ENCODE data around the gene MMP17. TPM values are rescaled to one million over a fixed set of nuclear protein-coding genes. Genes with fewer than 3 reads are reported as not detected.
A peak's percentile ranks its signal among the peaks of the same experiment; 100 is the strongest.

Gene MMP17
- polyA plus RNA-seq, 2 donors, result 1.8 to 2.0 TPM

- Histone ChIP-seq H3K4me1 (ENCODE audit: control insufficient read depth in 2 of 2, insufficient read depth in 2 of 2, low read length in 1 of 2) (no peaks in the 10 kb centered on the region), H3K27ac (ENCODE audit: low read depth in 2 of 2, low read length in 1 of 2) (no peak overlapping the region), H3K9me3 (ENCODE audit: control insufficient read depth in 2 of 2, insufficient read depth in 1 of 2, low read depth in 1 of 2, low read length in 1 of 2) (peaks cover 0 to 4% of the 10 kb centered on the region in 2 donors), H3K36me3 (ENCODE audit: control insufficient read depth in 2 of 2, insufficient read depth in 2 of 2, low read length in 1 of 2) (peaks cover 6 to 37% of the 10 kb centered on the region in 2 donors), H3K4me3 (ENCODE audit: low read depth in 1 of 2, low read length in 2 of 2) (no peak overlapping the region), H3K27me3 (ENCODE audit: control insufficient read depth in 1 of 2, insufficient read depth in 2 of 2, low read length in 2 of 2) (no peaks in the 10 kb centered on the region)
- 93 to 96% methylated on average over 12 of the region's 12 CpGs for WGBS, 2 donors
These were observed 38.6 kb upstream of the MMP17 start for GRCh38 chr12:131789638-131790037.

- Histone ChIP-seq H3K4me3 (ENCODE audit: low read depth in 1 of 2, low read length in 2 of 2) (no peak overlapping the region), H3K36me3 (ENCODE audit: control insufficient read depth in 2 of 2, insufficient read depth in 2 of 2, low read length in 1 of 2) (peaks cover 6 to 31% of the 10 kb centered on the region in 2 donors), H3K4me1 (ENCODE audit: control insufficient read depth in 2 of 2, insufficient read depth in 2 of 2, low read length in 1 of 2) (peaks cover 3 to 13% of the 10 kb centered on the region in 2 donors), H3K9me3 (ENCODE audit: control insufficient read depth in 2 of 2, insufficient read depth in 1 of 2, low read depth in 1 of 2, low read length in 1 of 2) (peaks cover 0 to 4% of the 10 kb centered on the region in 2 donors), H3K27ac (ENCODE audit: low read depth in 2 of 2, low read length in 1 of 2) (no peak overlapping the region), H3K27me3 (ENCODE audit: control insufficient read depth in 1 of 2, insufficient read depth in 2 of 2, low read length in 2 of 2) (no peaks in the 10 kb centered on the region)
- 75 to 85% methylated on average over 19 of the region's 19 CpGs for WGBS, 2 donors
These were observed 34.8 kb upstream of the MMP17 start for GRCh38 chr12:131793243-131794022.

- H3K4me3 ChIP-seq (ENCODE audit: low read depth in 1 of 2, low read length in 2 of 2), result no peak overlapping the region
- WGBS, 2 donors, result 94 to 95% methylated on average over 7 of the region's 7 CpGs
- peaks cover 6 to 34% of the 10 kb centered on the region in 2 donors for H3K36me3 ChIP-seq (ENCODE audit: control insufficient read depth in 2 of 2, insufficient read depth in 2 of 2, low read length in 1 of 2)
- peaks cover 0 to 4% of the 10 kb centered on the region in 2 donors for H3K9me3 ChIP-seq (ENCODE audit: control insufficient read depth in 2 of 2, insufficient read depth in 1 of 2, low read depth in 1 of 2, low read length in 1 of 2)
- peaks cover 3 to 13% of the 10 kb centered on the region in 2 donors for H3K4me1 ChIP-seq (ENCODE audit: control insufficient read depth in 2 of 2, insufficient read depth in 2 of 2, low read length in 1 of 2)
- H3K27ac ChIP-seq (ENCODE audit: low read depth in 2 of 2, low read length in 1 of 2), result no peak overlapping the region
- H3K27me3 ChIP-seq (ENCODE audit: control insufficient read depth in 1 of 2, insufficient read depth in 2 of 2, low read length in 2 of 2), result no peaks in the 10 kb centered on the region
These were observed 34.1 kb upstream of the MMP17 start for GRCh38 chr12:131794061-131794460.

- WGBS, 2 donors, result 79 to 88% methylated on average over 10 of the region's 10 CpGs
- Histone ChIP-seq H3K36me3 (ENCODE audit: control insufficient read depth in 2 of 2, insufficient read depth in 2 of 2, low read length in 1 of 2) (peaks cover 6 to 35% of the 10 kb centered on the region in 2 donors), H3K27ac (ENCODE audit: low read depth in 2 of 2, low read length in 1 of 2) (no peak overlapping the region), H3K27me3 (ENCODE audit: control insufficient read depth in 1 of 2, insufficient read depth in 2 of 2, low read length in 2 of 2) (no peaks in the 10 kb centered on the region), H3K4me1 (ENCODE audit: control insufficient read depth in 2 of 2, insufficient read depth in 2 of 2, low read length in 1 of 2) (peaks cover 3 to 13% of the 10 kb centered on the region in 2 donors), H3K4me3 (ENCODE audit: low read depth in 1 of 2, low read length in 2 of 2) (no peak overlapping the region), H3K9me3 (ENCODE audit: control insufficient read depth in 2 of 2, insufficient read depth in 1 of 2, low read depth in 1 of 2, low read length in 1 of 2) (peaks cover 0 to 4% of the 10 kb centered on the region in 2 donors)
These were observed 33.6 kb upstream of the MMP17 start for GRCh38 chr12:131794573-131794972.

- Histone ChIP-seq H3K36me3 (ENCODE audit: control insufficient read depth in 2 of 2, insufficient read depth in 2 of 2, low read length in 1 of 2) (peaks cover 6 to 37% of the 10 kb centered on the region in 2 donors), H3K4me3 (ENCODE audit: low read depth in 1 of 2, low read length in 2 of 2) (no peak overlapping the region), H3K27me3 (ENCODE audit: control insufficient read depth in 1 of 2, insufficient read depth in 2 of 2, low read length in 2 of 2) (no peaks in the 10 kb centered on the region), H3K4me1 (ENCODE audit: control insufficient read depth in 2 of 2, insufficient read depth in 2 of 2, low read length in 1 of 2) (peaks cover 5 to 13% of the 10 kb centered on the region in 2 donors), H3K27ac (ENCODE audit: low read depth in 2 of 2, low read length in 1 of 2) (peak overlapping the region in 1 of 2 donors; percentile 29), H3K9me3 (ENCODE audit: control insufficient read depth in 2 of 2, insufficient read depth in 1 of 2, low read depth in 1 of 2, low read length in 1 of 2) (peaks cover 0 to 4% of the 10 kb centered on the region in 2 donors)
- 53 to 66% methylated on average over 14 of the region's 14 CpGs for WGBS, 2 donors
These were observed 33.1 kb upstream of the MMP17 start for GRCh38 chr12:131795064-131795463.

GRCh38 chr12:131795690-131796410 lies 32.3 kb upstream of the MMP17 start:
- WGBS, 2 donors, result 50 to 59% methylated on average over 11 to 13 of the region's 15 CpGs
- Histone ChIP-seq H3K27me3 (ENCODE audit: control insufficient read depth in 1 of 2, insufficient read depth in 2 of 2, low read length in 2 of 2) (no peaks in the 10 kb centered on the region), H3K9me3 (ENCODE audit: control insufficient read depth in 2 of 2, insufficient read depth in 1 of 2, low read depth in 1 of 2, low read length in 1 of 2) (peaks cover 0 to 4% of the 10 kb centered on the region in 2 donors), H3K4me1 (ENCODE audit: control insufficient read depth in 2 of 2, insufficient read depth in 2 of 2, low read length in 1 of 2) (peaks cover 5 to 13% of the 10 kb centered on the region in 2 donors), H3K27ac (ENCODE audit: low read depth in 2 of 2, low read length in 1 of 2) (no peak overlapping the region), H3K4me3 (ENCODE audit: low read depth in 1 of 2, low read length in 2 of 2) (no peak overlapping the region), H3K36me3 (ENCODE audit: control insufficient read depth in 2 of 2, insufficient read depth in 2 of 2, low read length in 1 of 2) (peaks cover 6 to 42% of the 10 kb centered on the region in 2 donors)

- peaks cover 5 to 13% of the 10 kb centered on the region in 2 donors for H3K4me1 ChIP-seq (ENCODE audit: control insufficient read depth in 2 of 2, insufficient read depth in 2 of 2, low read length in 1 of 2)
- H3K36me3 ChIP-seq (ENCODE audit: control insufficient read depth in 2 of 2, insufficient read depth in 2 of 2, low read length in 1 of 2), result peaks cover 6 to 42% of the 10 kb centered on the region in 2 donors
- no peak overlapping the region for H3K27ac ChIP-seq (ENCODE audit: low read depth in 2 of 2, low read length in 1 of 2)
- 83% methylated on average over 6 of the region's 6 CpGs for WGBS, 2 donors
- H3K27me3 ChIP-seq (ENCODE audit: control insufficient read depth in 1 of 2, insufficient read depth in 2 of 2, low read length in 2 of 2), result no peaks in the 10 kb centered on the region
- H3K4me3 ChIP-seq (ENCODE audit: low read depth in 1 of 2, low read length in 2 of 2), result no peak overlapping the region
- H3K9me3 ChIP-seq (ENCODE audit: control insufficient read depth in 2 of 2, insufficient read depth in 1 of 2, low read depth in 1 of 2, low read length in 1 of 2), result peaks cover 0 to 4% of the 10 kb centered on the region in 2 donors
These were observed 31.8 kb upstream of the MMP17 start for GRCh38 chr12:131796411-131796736.

GRCh38 chr12:131796754-131797587 lies 31.2 kb upstream of the MMP17 start:
- Histone ChIP-seq H3K9me3 (ENCODE audit: control insufficient read depth in 2 of 2, insufficient read depth in 1 of 2, low read depth in 1 of 2, low read length in 1 of 2) (peaks cover 0 to under 1% of the 10 kb centered on the region in 2 donors), H3K27me3 (ENCODE audit: control insufficient read depth in 1 of 2, insufficient read depth in 2 of 2, low read length in 2 of 2) (no peaks in the 10 kb centered on the region), H3K27ac (ENCODE audit: low read depth in 2 of 2, low read length in 1 of 2) (no peak overlapping the region), H3K4me1 (ENCODE audit: control insufficient read depth in 2 of 2, insufficient read depth in 2 of 2, low read length in 1 of 2) (peaks cover 5 to 13% of the 10 kb centered on the region in 2 donors), H3K36me3 (ENCODE audit: control insufficient read depth in 2 of 2, insufficient read depth in 2 of 2, low read length in 1 of 2) (peaks cover 8 to 43% of the 10 kb centered on the region in 2 donors), H3K4me3 (ENCODE audit: low read depth in 1 of 2, low read length in 2 of 2) (no peak overlapping the region)
- WGBS, 2 donors, result 90 to 93% methylated on average over 28 of the region's 28 CpGs

GRCh38 chr12:131797588-131797934 lies 30.6 kb upstream of the MMP17 start:
- Histone ChIP-seq H3K36me3 (ENCODE audit: control insufficient read depth in 2 of 2, insufficient read depth in 2 of 2, low read length in 1 of 2) (peaks cover 10 to 44% of the 10 kb centered on the region in 2 donors), H3K9me3 (ENCODE audit: control insufficient read depth in 2 of 2, insufficient read depth in 1 of 2, low read depth in 1 of 2, low read length in 1 of 2) (no peaks in the 10 kb centered on the region), H3K27me3 (ENCODE audit: control insufficient read depth in 1 of 2, insufficient read depth in 2 of 2, low read length in 2 of 2) (no peaks in the 10 kb centered on the region), H3K4me3 (ENCODE audit: low read depth in 1 of 2, low read length in 2 of 2) (no peak overlapping the region), H3K27ac (ENCODE audit: low read depth in 2 of 2, low read length in 1 of 2) (no peak overlapping the region), H3K4me1 (ENCODE audit: control insufficient read depth in 2 of 2, insufficient read depth in 2 of 2, low read length in 1 of 2) (peaks cover 5 to 13% of the 10 kb centered on the region in 2 donors)
- 89% methylated on average over 10 of the region's 10 CpGs for WGBS, 2 donors
